Measurements from ENCODE around the gene CEP95.

- TF ChIP-seq POLR2A (IDR thresholded peaks at IDR 0.05) (no peak), CTCF (IDR thresholded peaks at IDR 0.05 in 4 of 5, conservative IDR thresholded peaks at IDR 0.05 in 1 of 5) (no peak)
Measured at GRCh38 chr17:64544742-64545141, 38.0 kb downstream of the CEP95 start.
